AG09319 (cell line): ENCODE results near the gene HOXB3.

ENCODE experiments used
- DNase-seq: peaks from one replicate; pipeline ENCODE4 v3.0.0-alpha.2; 2010; ENCODE audit warnings: low read depth; ENCODE audit errors: extremely low read depth
- TF ChIP-seq, protein P1 (sequence below): IDR thresholded peaks from 2 replicates; pipeline ENCODE4 v1.5.1; 2011; ENCODE audit warnings: low read depth, mild to moderate bottlenecking, inconsistent platforms, low read length, moderate library complexity

The HOXB3 gene

GRCh38 chr17:48571024-48571818 lies 18.8 kb downstream of the HOXB3 start:
- no peak for DNase-seq
- TF ChIP-seq, protein P1, sequence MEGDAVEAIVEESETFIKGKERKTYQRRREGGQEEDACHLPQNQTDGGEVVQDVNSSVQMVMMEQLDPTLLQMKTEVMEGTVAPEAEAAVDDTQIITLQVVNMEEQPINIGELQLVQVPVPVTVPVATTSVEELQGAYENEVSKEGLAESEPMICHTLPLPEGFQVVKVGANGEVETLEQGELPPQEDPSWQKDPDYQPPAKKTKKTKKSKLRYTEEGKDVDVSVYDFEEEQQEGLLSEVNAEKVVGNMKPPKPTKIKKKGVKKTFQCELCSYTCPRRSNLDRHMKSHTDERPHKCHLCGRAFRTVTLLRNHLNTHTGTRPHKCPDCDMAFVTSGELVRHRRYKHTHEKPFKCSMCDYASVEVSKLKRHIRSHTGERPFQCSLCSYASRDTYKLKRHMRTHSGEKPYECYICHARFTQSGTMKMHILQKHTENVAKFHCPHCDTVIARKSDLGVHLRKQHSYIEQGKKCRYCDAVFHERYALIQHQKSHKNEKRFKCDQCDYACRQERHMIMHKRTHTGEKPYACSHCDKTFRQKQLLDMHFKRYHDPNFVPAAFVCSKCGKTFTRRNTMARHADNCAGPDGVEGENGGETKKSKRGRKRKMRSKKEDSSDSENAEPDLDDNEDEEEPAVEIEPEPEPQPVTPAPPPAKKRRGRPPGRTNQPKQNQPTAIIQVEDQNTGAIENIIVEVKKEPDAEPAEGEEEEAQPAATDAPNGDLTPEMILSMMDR = no peak

GRCh38 chr17:48570325-48571023 lies 19.6 kb downstream of the HOXB3 start:
- TF ChIP-seq, protein P1 = no peak
- DNase-seq = no peak

GRCh38 chr17:48569674-48570324 lies 20.2 kb downstream of the HOXB3 start:
- TF ChIP-seq, protein P1 = no peak
- DNase-seq = no peak

- TF ChIP-seq, protein P1 = no peak
- DNase-seq = no peak
These were observed 20.8 kb downstream of the HOXB3 start for GRCh38 chr17:48569240-48569582.

DNA sequence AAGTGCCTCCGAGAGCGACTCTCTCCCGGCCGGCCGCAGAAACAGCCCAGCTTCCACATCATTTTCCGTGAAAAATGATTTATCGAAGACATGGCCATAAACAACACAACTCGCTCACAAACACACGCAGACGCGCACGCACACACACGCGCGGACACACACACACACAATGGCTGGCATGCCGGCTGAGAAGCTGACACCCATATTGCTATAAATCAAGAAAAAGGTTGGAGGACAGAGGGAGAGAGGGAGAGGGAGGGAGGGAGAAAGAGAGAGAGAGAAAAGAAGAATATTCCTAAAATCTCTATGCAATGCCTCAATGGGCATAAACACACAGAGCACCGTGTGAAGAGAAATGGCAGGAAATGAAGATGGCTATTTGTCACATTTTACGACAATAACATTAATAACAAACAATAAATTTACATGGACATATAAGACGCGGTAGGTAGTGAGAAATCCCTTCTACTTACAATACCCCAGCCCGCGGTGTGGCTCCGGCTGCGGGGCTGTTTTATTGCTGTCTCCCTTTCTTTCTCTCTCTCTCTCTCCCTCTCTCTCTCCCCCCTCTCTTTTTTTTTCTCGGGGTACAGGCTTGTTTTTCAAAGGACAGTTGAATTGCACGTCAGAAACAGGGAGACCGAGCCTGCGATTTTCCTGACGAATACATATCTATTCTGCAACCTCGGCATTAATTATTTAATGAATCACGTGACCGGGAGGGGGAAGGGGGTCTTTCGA lies 21.4 kb downstream of the HOXB3 start:
- DNase-seq = no peak
- TF ChIP-seq, protein P1 = no peak

- no peak for DNase-seq
- TF ChIP-seq, protein P1 = no peak
These were observed 22.2 kb downstream of the HOXB3 start for GRCh38 chr17:48567646-48568354.
